Mammary epithelial cell (primary cell): Measurements from ENCODE around the gene LRRC3.

Experiments used
- EZH2 ChIP-seq: IDR thresholded peaks from 2 replicates; pipeline ENCODE4 v1.6.1; 2012; ENCODE audit warnings: low read length, inconsistent platforms, borderline replicate concordance
- TF ChIP-seq, protein P1 (sequence below), 2 donors: IDR thresholded peaks in 1 of 2; conservative IDR thresholded peaks in 1 of 2; 2 replicates each; pipeline ENCODE4 v1.5.1; 2011 to 2012; ENCODE audit warnings: inconsistent platforms in 2 of 2, low read length in 2 of 2, mild to moderate bottlenecking in 2 of 2, control low read depth in 1 of 2, low read depth in 1 of 2; ENCODE audit not compliant: insufficient read depth in 1 of 2; ENCODE audit errors: extremely low read depth in 1 of 2

DNA sequence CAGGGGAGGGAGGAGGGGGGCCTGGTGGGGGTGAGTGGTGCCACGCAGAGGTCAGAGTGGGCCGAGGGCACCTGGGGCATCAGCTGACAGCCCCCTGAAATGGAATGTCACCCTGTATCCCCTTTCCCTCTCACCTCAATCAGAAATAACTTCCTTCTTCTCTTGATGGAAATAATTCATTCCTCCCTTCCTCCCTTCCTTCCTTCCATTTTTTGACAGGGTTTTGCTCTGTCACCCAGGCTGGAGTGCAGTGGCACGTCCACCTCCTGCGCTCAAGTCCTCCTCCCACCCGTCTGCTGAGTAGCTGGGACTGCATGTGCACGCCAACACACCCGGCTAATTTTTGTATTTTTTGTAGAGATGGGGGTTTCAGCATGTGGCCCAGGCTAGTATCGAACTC lies 48.4 kb upstream of the LRRC3 start:
- TF ChIP-seq, protein P1, sequence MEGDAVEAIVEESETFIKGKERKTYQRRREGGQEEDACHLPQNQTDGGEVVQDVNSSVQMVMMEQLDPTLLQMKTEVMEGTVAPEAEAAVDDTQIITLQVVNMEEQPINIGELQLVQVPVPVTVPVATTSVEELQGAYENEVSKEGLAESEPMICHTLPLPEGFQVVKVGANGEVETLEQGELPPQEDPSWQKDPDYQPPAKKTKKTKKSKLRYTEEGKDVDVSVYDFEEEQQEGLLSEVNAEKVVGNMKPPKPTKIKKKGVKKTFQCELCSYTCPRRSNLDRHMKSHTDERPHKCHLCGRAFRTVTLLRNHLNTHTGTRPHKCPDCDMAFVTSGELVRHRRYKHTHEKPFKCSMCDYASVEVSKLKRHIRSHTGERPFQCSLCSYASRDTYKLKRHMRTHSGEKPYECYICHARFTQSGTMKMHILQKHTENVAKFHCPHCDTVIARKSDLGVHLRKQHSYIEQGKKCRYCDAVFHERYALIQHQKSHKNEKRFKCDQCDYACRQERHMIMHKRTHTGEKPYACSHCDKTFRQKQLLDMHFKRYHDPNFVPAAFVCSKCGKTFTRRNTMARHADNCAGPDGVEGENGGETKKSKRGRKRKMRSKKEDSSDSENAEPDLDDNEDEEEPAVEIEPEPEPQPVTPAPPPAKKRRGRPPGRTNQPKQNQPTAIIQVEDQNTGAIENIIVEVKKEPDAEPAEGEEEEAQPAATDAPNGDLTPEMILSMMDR (conservative IDR thresholded peaks at IDR 0.05 in 1 of 2, IDR thresholded peaks at IDR 0.05 in 1 of 2; ENCODE audit: extremely low read depth in 1 of 2, insufficient read depth in 1 of 2, low read depth in 1 of 2, low read length in 2 of 2): no peak
- TF ChIP-seq EZH2: no peak
